Tibial nerve (tissue), 4 donors: ENCODE results near the gene AQP3. TPM values are rescaled to one million over a fixed set of nuclear protein-coding genes. Genes with fewer than 3 reads are reported as not detected.

ENCODE experiments used
- DNase-seq, 2 donors: peaks; one replicate each; pipeline ENCODE4 v3.0.0-alpha.2; 2019; ENCODE audit warnings: low spot score in 2 of 2
- H3K27ac ChIP-seq, 4 donors: fragments of 200-600 bp; sonication (generic) in 3 of 4; one replicate each; pipeline ENCODE4 v1.5.1; 2017 to 2019; ENCODE audit warnings: mild to moderate bottlenecking in 1 of 4
- H3K27me3 ChIP-seq, 2 donors: fragments of 200-600 bp; sonication (generic) in 1 of 2; one replicate each; pipeline versions ENCODE4 v1.5.1 to v1.6.0; 2017 to 2019
- H3K36me3 ChIP-seq, 3 donors: fragments of 200-600 bp; sonication (generic); one replicate each; pipeline ENCODE4 v1.5.1; 2018 to 2019
- H3K4me1 ChIP-seq, 4 donors: fragments of 200-600 bp; sonication (generic) in 3 of 4; one replicate each; pipeline ENCODE4 v1.5.1; 2017 to 2019
- H3K4me3 ChIP-seq, 4 donors: fragments of 200-600 bp; sonication (generic) in 3 of 4; one replicate each; pipeline ENCODE4 v1.5.1; 2017 to 2019; ENCODE audit warnings: mild to moderate bottlenecking in 1 of 4, moderate library complexity in 1 of 4
- H3K9me3 ChIP-seq, 4 donors: fragments of 200-600 bp; sonication (generic) in 3 of 4; one replicate each; pipeline ENCODE4 v1.5.1; 2017 to 2019
- EP300 ChIP-seq, 2 donors: sonication (generic); formaldehyde crosslinking; IDR thresholded peaks; one replicate each; pipeline ENCODE4 v1.6.1; 2017; ENCODE audit warnings: antibody characterized with exemption in 2 of 2, mild to moderate bottlenecking in 1 of 2
- POLR2A ChIP-seq, 2 donors: fragments of 450-650 bp; IDR thresholded peaks; one replicate each; pipeline ENCODE4 v1.6.1; 2017; ENCODE audit warnings: antibody characterized with exemption in 2 of 2, mild to moderate bottlenecking in 2 of 2, moderate library complexity in 2 of 2
- WGBS, 2 donors: methylation state at CpG; one replicate each; pipeline ENCODE4 v1.1.5; 2018; 5-methylcytosine and 5-hydroxymethylcytosine counted together
- total RNA-seq, 4 donors: library from RNA; depleted of rRNA; stranded (reverse); fragments of >200 nt; gene quantifications; one replicate each; pipeline ENCODE4 v1.1.0, GENCODE V29; 2016
- TF ChIP-seq, protein P1 (sequence below), 5 experiments: fragments of 200-600 bp in 3 of 5; fragments of 450-650 bp in 2 of 5; sonication (generic) in 3 of 5; IDR thresholded peaks; one replicate each; pipeline ENCODE4 v1.5.1; 2016 to 2019; ENCODE audit warnings: antibody characterized with exemption in 5 of 5, mild to moderate bottlenecking in 3 of 5, moderate library complexity in 2 of 5

Gene AQP3
- total RNA-seq, 4 donors from 2014 or later, result 41.1 to 200 (median 96.8) TPM

DNA sequence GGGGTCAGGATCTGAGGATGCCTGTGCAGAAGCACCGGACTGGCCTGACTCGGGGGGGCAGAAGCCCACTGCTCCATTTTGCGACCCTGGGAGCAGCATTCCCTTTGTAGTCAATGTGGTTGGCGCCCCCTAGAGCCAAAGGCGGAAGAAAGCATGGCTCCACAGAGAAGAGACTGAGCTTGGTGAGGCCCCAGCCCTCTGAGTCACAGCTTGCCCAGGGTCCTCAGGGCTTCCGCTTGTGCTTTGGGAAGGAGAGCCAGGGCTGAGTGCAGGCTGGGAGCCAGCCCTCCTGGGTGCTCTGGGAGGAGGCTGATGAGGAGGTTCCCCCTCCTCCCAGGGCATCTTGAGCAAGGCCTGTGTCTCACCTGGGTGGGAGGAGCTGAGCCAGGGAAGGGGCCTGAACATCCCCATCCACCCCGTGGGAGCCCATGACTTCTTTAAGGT, 5.5 kb upstream of the AQP3 start:
- no peak for DNase-seq
- no peaks in the 10 kb centered on the region for H3K36me3 ChIP-seq
- H3K27me3 ChIP-seq, result peaks cover 0 to 4% of the 10 kb centered on the region in 2 donors

DNA sequence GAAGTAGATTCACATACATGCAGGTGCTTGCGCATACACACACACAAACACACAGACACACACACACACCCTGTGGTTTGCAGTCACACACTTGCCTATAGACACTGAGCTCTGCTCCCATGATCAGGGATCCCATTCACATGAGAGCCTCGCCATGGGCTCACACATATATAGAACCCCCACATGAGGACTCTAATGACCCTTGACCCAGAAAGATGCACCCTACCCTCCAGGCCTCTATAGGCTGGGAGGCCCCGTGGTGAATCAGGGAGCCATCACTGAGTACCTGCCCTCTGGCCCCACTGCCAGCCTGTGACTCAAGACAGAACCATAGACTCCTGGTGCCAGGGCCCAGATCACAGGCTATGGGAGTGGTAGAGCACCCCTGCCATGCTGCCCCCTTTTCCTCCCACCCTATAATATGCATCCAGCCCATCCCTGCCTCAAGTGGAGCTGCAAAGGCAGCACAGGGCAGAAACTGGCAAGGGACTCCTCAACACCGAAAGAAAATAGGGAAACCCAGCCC, 3.3 kb upstream of the AQP3 start:
- no peak for DNase-seq

More for the DNA sequence above, 5.5 kb upstream of the AQP3 start:
- H3K9me3 ChIP-seq, result no peaks in the 10 kb centered on the region
- WGBS, 2 donors, result 9 to 22% methylated on average over 7 of the region's 7 CpGs
- H3K4me3 ChIP-seq, result no peak overlapping the region
- H3K27ac ChIP-seq, result no peak overlapping the region
- TF ChIP-seq, protein P1, sequence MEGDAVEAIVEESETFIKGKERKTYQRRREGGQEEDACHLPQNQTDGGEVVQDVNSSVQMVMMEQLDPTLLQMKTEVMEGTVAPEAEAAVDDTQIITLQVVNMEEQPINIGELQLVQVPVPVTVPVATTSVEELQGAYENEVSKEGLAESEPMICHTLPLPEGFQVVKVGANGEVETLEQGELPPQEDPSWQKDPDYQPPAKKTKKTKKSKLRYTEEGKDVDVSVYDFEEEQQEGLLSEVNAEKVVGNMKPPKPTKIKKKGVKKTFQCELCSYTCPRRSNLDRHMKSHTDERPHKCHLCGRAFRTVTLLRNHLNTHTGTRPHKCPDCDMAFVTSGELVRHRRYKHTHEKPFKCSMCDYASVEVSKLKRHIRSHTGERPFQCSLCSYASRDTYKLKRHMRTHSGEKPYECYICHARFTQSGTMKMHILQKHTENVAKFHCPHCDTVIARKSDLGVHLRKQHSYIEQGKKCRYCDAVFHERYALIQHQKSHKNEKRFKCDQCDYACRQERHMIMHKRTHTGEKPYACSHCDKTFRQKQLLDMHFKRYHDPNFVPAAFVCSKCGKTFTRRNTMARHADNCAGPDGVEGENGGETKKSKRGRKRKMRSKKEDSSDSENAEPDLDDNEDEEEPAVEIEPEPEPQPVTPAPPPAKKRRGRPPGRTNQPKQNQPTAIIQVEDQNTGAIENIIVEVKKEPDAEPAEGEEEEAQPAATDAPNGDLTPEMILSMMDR (IDR thresholded peaks at IDR 0.05), result peak; percentile 12 to 51 (median 37)
- TF ChIP-seq EP300 (IDR thresholded peaks at IDR 0.05), result no peak
- peaks cover 0 to 4% (median 3%) of the 10 kb centered on the region in 4 donors for H3K4me1 ChIP-seq

DNA sequence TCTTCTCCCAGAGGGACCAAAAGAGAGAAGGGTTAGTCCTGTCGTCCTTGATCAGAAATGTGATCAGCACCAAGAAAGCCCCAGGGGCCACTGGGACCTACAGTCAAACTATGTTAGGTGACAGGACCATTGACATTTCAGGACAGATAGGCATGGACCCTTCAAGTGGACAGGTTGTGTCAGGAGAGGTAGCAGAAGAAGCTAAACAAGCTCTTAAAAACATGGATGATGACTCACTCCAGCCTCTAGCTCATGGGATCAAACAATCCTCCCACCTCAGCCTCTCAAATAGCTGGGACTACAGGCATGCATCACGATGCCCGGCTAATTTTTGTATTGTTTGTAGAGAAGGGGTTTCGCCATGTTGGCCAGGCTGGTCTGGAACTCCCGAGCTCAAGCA, 2.3 kb upstream of the AQP3 start:
- H3K9me3 ChIP-seq, result no peaks in the 10 kb centered on the region
- H3K4me1 ChIP-seq, result peaks cover 0 to 22% (median 11%) of the 10 kb centered on the region in 4 donors
- no peak overlapping the region for H3K4me3 ChIP-seq
- H3K36me3 ChIP-seq, result no peaks in the 10 kb centered on the region
- H3K27me3 ChIP-seq, result peaks cover 0 to 5% of the 10 kb centered on the region in 2 donors
- no peak for TF ChIP-seq EP300 (IDR thresholded peaks at IDR 0.05)
- TF ChIP-seq, protein P1 (IDR thresholded peaks at IDR 0.05), result no peak
- no peak for TF ChIP-seq POLR2A (IDR thresholded peaks at IDR 0.05)
- H3K27ac ChIP-seq, result no peak overlapping the region
- no peak for DNase-seq
- 81 to 87% methylated on average over 5 of the region's 5 CpGs for WGBS, 2 donors

More for the DNA sequence above, 3.3 kb upstream of the AQP3 start:
- Histone ChIP-seq H3K9me3 (no peaks in the 10 kb centered on the region), H3K36me3 (no peaks in the 10 kb centered on the region), H3K27me3 (peaks cover 0 to 5% of the 10 kb centered on the region in 2 donors), H3K27ac (no peak overlapping the region), H3K4me1 (peaks cover 0 to 22% (median 10%) of the 10 kb centered on the region in 4 donors), H3K4me3 (no peak overlapping the region)
- TF ChIP-seq, protein P1 (IDR thresholded peaks at IDR 0.05), result no peak
- TF ChIP-seq POLR2A (IDR thresholded peaks at IDR 0.05) (no peak), EP300 (IDR thresholded peaks at IDR 0.05) (no peak)
- WGBS, 2 donors, result 78 to 91% methylated on average over 4 of the region's 4 CpGs

DNA sequence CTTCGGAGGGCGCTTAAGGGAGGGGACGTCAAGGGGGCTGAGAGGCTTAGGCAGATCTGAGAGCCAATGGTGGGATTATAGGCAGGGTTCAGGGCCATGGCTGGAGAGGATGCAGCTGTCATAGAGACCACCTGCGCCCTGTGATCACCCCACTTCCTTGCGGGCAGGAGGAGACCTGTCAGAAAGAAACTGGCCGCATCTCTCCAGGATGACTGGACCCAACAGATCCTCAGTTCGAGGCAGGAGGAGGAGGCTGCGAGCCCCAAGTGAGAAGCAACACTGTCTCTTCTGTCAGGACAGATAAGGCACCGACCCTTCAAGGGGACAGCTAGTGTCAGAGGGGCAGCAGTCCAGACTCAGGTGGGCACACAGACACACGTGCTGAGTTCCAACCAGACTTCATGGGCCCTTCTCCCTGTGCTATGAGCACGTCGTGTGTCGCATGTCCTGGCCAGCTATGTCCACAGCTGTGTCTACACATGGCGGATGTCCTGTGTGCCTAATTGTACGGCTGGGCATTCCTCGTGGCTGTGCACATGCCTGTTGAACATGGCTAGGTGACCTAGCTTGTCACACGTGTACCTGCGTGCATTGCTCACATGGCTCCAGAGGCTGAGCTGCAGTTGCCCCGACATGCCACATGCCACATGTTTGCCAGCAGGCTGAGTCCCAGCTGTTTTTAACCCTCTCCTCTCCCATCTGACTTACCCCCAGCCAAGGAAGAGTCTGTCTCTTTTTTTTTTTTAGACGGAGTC, 583 bp upstream of the AQP3 start:
- H3K4me1 ChIP-seq, result peaks cover 0 to 22% (median 11%) of the 10 kb centered on the region in 4 donors
- H3K9me3 ChIP-seq, result no peaks in the 10 kb centered on the region
- H3K4me3 ChIP-seq, result peak overlapping the region; percentile 28 to 67 (median 55)
- peaks cover 0 to 6% (median 0%) of the 10 kb centered on the region in 3 donors for H3K36me3 ChIP-seq
- peak overlapping the region in 2 of 4 donors; percentile 44 to 75 for H3K27ac ChIP-seq
- DNase-seq, result no peak
- 26 to 41% methylated on average over 14 to 20 of the region's 20 CpGs for WGBS, 2 donors
- H3K27me3 ChIP-seq, result peaks cover 0 to 5% of the 10 kb centered on the region in 2 donors
- TF ChIP-seq POLR2A (IDR thresholded peaks at IDR 0.05), result no peak
- TF ChIP-seq, protein P1 (IDR thresholded peaks at IDR 0.05), result no peak
